ENCODE results near the gene HNF1A. TPM values are rescaled to one million over a fixed set of nuclear protein-coding genes. Genes with fewer than 3 reads are reported as not detected.

HNF1A gene
- total RNA-seq, 4 donors from 2014 or later: not detected

- Histone ChIP-seq H3K4me3 (replicated peaks in 1 of 3) (peak within 1 kb of the TSS; percentile 70 to 88 (median 74)), H3K27ac (peak within 1 kb of the TSS in 2 of 3 donors; percentile 39 to 60), H3K4me1 (peaks cover 5 to 6% of the 10 kb centered on the region in 2 donors), H3K36me3 (no peaks in the 10 kb centered on the region), H3K9me3 (no peaks in the 10 kb centered on the region), H3K27me3 (no peaks in the 10 kb centered on the region)
- 2 to 3% methylated on average over 18 to 33 of the region's 34 CpGs for WGBS, 2 donors
- intact Hi-C loops (cut with DNase I): no loop called here
- DNase-seq: peak; percentile 91 to 92
- TF ChIP-seq POLR2A (IDR thresholded peaks at IDR 0.05) (peak in 1 of 2 donors; percentile 53), CTCF (IDR thresholded peaks at IDR 0.05) (peak in 1 of 6 experiments; percentile 16)
Measured at GRCh38 chr12:121015825-121016766, 37.8 kb downstream of the HNF1A start, which contains the start of gene C12orf43. Gene C12orf43 (minus strand): TSS chr12:121016487. CDS start chr12:121016474, 13 bp downstream.

- Histone ChIP-seq H3K36me3 (no peaks in the 10 kb centered on the region), H3K4me3 (replicated peaks in 1 of 3) (no peak overlapping the region), H3K27me3 (no peaks in the 10 kb centered on the region), H3K27ac (no peak overlapping the region), H3K9me3 (no peaks in the 10 kb centered on the region), H3K4me1 (peaks cover 5 to 6% of the 10 kb centered on the region in 2 donors)
- intact Hi-C loops (cut with DNase I): no loop called here
- WGBS, 2 donors: 90 to 91% methylated on average over 15 of the region's 15 CpGs
- DNase-seq: no peak
- no peak for TF ChIP-seq POLR2A (IDR thresholded peaks at IDR 0.05)
- no peak for TF ChIP-seq CTCF (IDR thresholded peaks at IDR 0.05)
Measured at GRCh38 chr12:121017966-121018491, 39.7 kb downstream of the HNF1A start.

GRCh38 chr12:121018860-121019617 is 40.7 kb downstream of the HNF1A start:
- intact Hi-C loops (cut with DNase I): no loop called here
- Histone ChIP-seq H3K4me3 (replicated peaks in 1 of 3) (no peak overlapping the region), H3K4me1 (peaks cover 5 to 6% of the 10 kb centered on the region in 2 donors), H3K27ac (no peak overlapping the region), H3K27me3 (no peaks in the 10 kb centered on the region), H3K9me3 (no peaks in the 10 kb centered on the region), H3K36me3 (no peaks in the 10 kb centered on the region)
- WGBS, 2 donors: 89 to 99% methylated on average over 2 of the region's 2 CpGs
- DNase-seq: no peak
- no peak for TF ChIP-seq CTCF (IDR thresholded peaks at IDR 0.05)
- no peak for TF ChIP-seq POLR2A (IDR thresholded peaks at IDR 0.05)

- Histone ChIP-seq H3K4me3 (replicated peaks in 1 of 3) (no peak overlapping the region), H3K4me1 (no peaks in the 10 kb centered on the region), H3K9me3 (no peaks in the 10 kb centered on the region), H3K27me3 (no peaks in the 10 kb centered on the region), H3K36me3 (no peaks in the 10 kb centered on the region), H3K27ac (no peak overlapping the region)
- no peak for DNase-seq
- intact Hi-C loops (cut with DNase I): no loop called here
- WGBS, 2 donors: 91 to 96% methylated on average over 6 of the region's 6 CpGs
- TF ChIP-seq POLR2A (IDR thresholded peaks at IDR 0.05) (no peak), CTCF (IDR thresholded peaks at IDR 0.05) (no peak)
Measured at GRCh38 chr12:121021754-121022153, 43.4 kb downstream of the HNF1A start.
